NT2/D1 (cell line): Measurements from ENCODE around the gene POGLUT3.

ENCODE experiments used
- DNase-seq: peaks from one replicate; pipeline ENCODE4 v3.0.0-alpha.2; 2011; ENCODE audit warnings: low read depth, low spot score
- H3K27me3 ChIP-seq: 2 replicates; pipeline ENCODE4 v1.6.0; 2011; ENCODE audit warnings: mild to moderate bottlenecking; ENCODE audit not compliant: insufficient read length, insufficient read depth
- H3K36me3 ChIP-seq: 2 replicates; pipeline ENCODE4 v1.6.1; 2011; ENCODE audit warnings: mild to moderate bottlenecking, low read length, mixed read lengths; ENCODE audit not compliant: insufficient read depth, insufficient read length
- H3K4me1 ChIP-seq: 2 replicates; pipeline ENCODE4 v1.5.1; 2011; ENCODE audit not compliant: insufficient read depth, insufficient read length
- H3K4me3 ChIP-seq: 2 replicates; pipeline ENCODE4 v1.5.1; 2011; ENCODE audit warnings: low read depth; ENCODE audit not compliant: insufficient read length
- H3K9ac ChIP-seq: 2 replicates; pipeline ENCODE4 v1.6.0; 2011; ENCODE audit warnings: low read depth; ENCODE audit not compliant: insufficient read length
- H3K9me3 ChIP-seq: 2 replicates; pipeline ENCODE4 v1.5.1; 2011; ENCODE audit warnings: mild to moderate bottlenecking, low read length; ENCODE audit not compliant: insufficient read depth
- SUZ12 ChIP-seq: IDR thresholded peaks from 2 replicates; pipeline ENCODE4 v1.6.1; 2011; ENCODE audit not compliant: insufficient read length, insufficient read depth; ENCODE audit errors: extremely low read depth
- YY1 ChIP-seq: IDR thresholded peaks from 2 replicates; pipeline ENCODE4 v1.6.1; 2011; ENCODE audit not compliant: insufficient read length, insufficient read depth
- ZNF274 ChIP-seq: IDR thresholded peaks from 2 replicates; pipeline ENCODE4 v1.6.1; 2011; ENCODE audit warnings: mild to moderate bottlenecking, low read depth, low read length

The POGLUT3 gene, protein sequence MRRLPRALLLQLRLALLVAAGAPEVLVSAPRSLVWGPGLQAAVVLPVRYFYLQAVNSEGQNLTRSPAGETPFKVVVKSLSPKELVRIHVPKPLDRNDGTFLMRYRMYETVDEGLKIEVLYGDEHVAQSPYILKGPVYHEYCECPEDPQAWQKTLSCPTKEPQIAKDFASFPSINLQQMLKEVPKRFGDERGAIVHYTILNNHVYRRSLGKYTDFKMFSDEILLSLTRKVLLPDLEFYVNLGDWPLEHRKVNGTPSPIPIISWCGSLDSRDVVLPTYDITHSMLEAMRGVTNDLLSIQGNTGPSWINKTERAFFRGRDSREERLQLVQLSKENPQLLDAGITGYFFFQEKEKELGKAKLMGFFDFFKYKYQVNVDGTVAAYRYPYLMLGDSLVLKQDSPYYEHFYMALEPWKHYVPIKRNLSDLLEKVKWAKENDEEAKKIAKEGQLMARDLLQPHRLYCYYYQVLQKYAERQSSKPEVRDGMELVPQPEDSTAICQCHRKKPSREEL

DNA sequence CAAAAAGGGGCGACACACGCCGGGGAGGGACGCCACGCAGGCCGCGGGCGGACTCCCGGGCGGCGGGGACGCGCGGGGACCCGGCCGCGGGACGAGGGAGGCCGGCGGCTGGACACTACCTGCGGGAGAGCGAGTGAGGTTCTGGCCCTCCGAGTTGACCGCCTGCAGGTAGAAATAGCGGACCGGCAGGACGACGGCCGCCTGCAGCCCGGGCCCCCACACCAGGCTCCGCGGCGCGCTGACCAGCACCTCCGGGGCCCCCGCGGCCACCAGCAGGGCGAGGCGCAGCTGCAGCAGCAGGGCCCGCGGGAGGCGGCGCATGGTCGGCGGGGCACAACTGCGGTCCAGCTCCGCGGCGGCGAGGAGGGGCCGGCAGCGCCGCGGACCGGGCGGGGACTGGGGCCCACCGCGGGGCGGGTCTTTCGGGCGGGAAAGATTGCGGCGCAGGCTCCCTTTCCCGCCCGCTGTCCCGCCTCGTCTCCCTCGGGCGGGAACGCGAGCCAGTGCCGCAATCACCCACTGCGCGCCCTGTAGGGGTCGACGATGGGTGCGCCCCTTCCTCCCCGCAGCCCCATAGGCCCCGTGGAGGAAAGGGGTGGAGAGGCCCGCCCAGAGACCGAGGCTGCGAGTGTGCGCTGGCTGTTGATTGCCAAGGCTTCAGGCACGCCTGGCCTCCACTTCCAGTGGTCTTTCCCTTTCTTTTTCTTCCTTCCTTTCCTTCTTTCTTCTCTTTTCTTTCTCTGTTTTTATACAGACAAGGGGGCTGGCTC, at the start of gene POGLUT3:
Gene POGLUT3, minus strand, starts transcription at position 339 of the 770 bp plus-strand sequence. Its CDS starts 18 bp downstream, at position 321.
- Histone ChIP-seq H3K9ac (peak within 1 kb of the TSS; percentile 90), H3K4me3 (peak within 1 kb of the TSS; percentile 64), H3K4me1 (no peaks in the 10 kb centered on the region), H3K27me3 (no peaks in the 10 kb centered on the region), H3K9me3 (no peaks in the 10 kb centered on the region), H3K36me3 (peaks cover 8% of the 10 kb centered on the region)
- no peak for DNase-seq
- no peak for TF ChIP-seq SUZ12
- TF ChIP-seq YY1: no peak
- no peak for TF ChIP-seq ZNF274

DNA sequence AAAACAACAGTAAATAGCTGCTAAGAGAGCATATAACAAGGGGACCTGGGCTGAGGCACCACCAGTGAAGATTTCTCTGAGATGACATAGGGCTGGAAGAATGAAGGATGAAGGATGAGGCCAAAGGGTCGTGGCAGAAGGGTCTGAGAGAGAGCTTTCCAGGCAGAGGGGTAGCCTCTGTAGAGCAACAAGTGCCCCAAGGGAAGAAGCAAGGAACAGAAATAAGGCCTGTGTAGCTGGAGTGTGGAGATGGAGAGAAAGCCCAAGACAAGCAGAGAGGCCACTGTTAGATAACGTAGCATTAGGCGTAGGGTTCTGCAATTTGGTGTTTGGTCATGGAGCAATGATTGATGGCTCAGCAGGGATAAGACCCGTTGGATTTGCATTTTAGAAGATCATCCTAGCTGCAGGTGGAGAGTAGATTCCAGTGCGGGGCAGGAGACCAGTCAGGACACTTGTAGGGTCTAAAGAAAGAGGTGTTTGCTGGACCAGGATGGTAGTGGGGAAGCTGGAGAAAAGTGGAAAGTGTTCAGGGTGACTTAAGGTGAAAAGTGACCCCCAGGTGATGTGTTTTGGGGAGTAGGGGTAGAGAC, 47.8 kb upstream of the POGLUT3 start:
- no peaks in the 10 kb centered on the region for H3K9me3 ChIP-seq
- TF ChIP-seq SUZ12 (no peak), YY1 (no peak), ZNF274 (no peak)
- no peak for DNase-seq
- no peak overlapping the region for H3K4me3 ChIP-seq
- no peak overlapping the region for H3K9ac ChIP-seq
- H3K36me3 ChIP-seq: no peaks in the 10 kb centered on the region
- H3K27me3 ChIP-seq: no peaks in the 10 kb centered on the region
- H3K4me1 ChIP-seq: peaks cover 5% of the 10 kb centered on the region

DNA sequence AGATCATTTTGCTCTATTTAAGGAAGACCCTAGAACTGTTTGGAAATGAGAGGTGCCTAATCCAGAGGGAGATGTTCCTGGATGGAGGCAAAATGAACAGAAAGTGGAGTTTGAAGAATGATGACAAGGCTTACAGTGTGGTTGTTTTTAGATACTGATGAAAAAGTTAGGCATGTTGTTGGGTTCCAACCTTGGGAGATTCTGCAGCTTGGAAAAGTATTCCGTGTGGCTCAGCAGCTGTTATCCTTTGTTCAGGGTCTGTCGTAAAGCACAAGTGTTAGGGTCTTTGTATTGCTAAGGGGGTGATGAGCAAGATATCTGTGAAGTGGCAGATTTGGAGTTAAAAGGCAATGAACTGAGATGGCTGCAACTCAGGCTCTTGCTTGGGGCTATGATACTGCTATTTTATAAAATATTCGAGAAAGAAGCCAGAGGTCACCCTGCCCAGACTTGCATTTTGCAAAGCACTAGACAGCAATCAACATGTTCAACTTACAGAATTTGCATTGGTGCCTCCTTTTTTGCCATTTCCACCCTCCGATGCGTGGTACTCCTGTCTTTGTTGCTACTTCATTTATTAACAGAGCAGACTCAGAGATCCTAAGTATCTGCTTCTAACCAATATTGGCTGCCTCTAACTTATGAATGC, 45.3 kb upstream of the POGLUT3 start:
- no peak for DNase-seq

DNA sequence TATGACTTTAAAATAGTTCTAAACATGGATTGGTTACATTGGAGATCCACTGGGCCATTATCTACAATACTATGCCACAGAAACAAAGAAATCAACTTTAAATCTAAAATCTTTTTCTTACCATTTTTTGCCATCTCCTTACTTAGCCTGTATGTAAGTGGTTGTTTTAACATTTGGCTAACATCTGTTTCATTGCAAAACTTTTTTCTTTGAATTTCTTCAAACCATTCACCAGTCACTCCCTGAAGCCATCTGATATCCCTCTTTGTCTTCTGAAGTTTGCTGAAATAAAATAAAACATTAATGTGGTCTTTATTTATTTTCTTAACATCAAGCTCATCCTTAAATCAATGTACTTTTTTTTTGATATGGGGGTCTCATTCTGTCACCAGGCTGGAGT, 43.3 kb upstream of the POGLUT3 start:
- H3K27me3 ChIP-seq: no peaks in the 10 kb centered on the region
- no peaks in the 10 kb centered on the region for H3K36me3 ChIP-seq
- peaks cover 5% of the 10 kb centered on the region for H3K4me1 ChIP-seq
- TF ChIP-seq ZNF274: no peak
- no peaks in the 10 kb centered on the region for H3K9me3 ChIP-seq
- H3K9ac ChIP-seq: no peak overlapping the region
- no peak overlapping the region for H3K4me3 ChIP-seq
- no peak for DNase-seq

More for the DNA sequence above, 45.3 kb upstream of the POGLUT3 start:
- H3K27me3 ChIP-seq: no peaks in the 10 kb centered on the region
- H3K36me3 ChIP-seq: no peaks in the 10 kb centered on the region
- no peak overlapping the region for H3K9ac ChIP-seq
- no peak overlapping the region for H3K4me3 ChIP-seq
- TF ChIP-seq YY1 (no peak), ZNF274 (no peak), SUZ12 (no peak)
- H3K4me1 ChIP-seq: peaks cover 5% of the 10 kb centered on the region
- no peaks in the 10 kb centered on the region for H3K9me3 ChIP-seq

DNA sequence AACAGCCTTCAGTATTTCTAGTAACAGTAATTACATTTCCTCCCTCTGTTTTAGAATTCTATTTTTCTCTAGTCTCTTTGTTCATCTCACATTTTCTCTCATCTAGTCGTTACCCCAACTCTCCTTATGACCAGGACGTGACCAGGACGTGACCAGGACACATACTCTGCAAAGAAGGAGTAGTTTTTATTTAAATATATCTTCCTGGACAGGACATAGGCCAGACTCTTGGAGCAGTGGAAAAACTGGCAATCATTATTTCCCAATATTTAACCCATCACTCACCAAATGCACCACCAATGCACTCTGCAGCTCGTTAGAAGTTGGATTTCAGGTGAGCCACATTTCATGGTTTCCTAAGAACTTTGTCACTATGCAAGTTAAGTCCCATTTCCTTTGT, 40.3 kb upstream of the POGLUT3 start:
- H3K4me1 ChIP-seq: no peaks in the 10 kb centered on the region
- no peaks in the 10 kb centered on the region for H3K27me3 ChIP-seq
- TF ChIP-seq YY1 (no peak), SUZ12 (no peak), ZNF274 (no peak)
- H3K9me3 ChIP-seq: no peaks in the 10 kb centered on the region
- no peak for DNase-seq
- H3K9ac ChIP-seq: no peak overlapping the region
- no peak overlapping the region for H3K4me3 ChIP-seq
- H3K36me3 ChIP-seq: no peaks in the 10 kb centered on the region

DNA sequence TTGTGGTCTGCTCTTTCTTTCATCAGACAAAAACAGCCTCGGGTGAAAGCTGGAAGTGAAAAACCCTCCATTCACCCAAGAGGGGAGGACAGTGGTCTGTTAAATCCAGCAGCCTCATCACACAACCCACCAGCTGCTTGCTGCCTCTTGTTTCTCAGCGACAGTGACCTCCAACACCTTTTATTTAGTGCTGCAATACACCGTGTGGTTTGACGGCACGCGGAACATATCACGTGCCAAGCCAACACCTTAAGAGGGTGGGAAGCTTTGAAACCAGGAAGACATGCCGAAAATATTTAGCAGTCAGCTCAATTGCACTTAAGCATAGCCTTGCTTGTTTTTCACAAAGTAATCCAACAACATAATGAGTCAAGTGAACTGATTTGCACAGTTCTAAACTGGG, 39.8 kb upstream of the POGLUT3 start:
- no peaks in the 10 kb centered on the region for H3K9me3 ChIP-seq
- no peaks in the 10 kb centered on the region for H3K36me3 ChIP-seq
- H3K9ac ChIP-seq: no peak overlapping the region
- no peak overlapping the region for H3K4me3 ChIP-seq
- H3K4me1 ChIP-seq: no peaks in the 10 kb centered on the region
- H3K27me3 ChIP-seq: no peaks in the 10 kb centered on the region
- TF ChIP-seq SUZ12: no peak
- no peak for TF ChIP-seq ZNF274
- TF ChIP-seq YY1: no peak
- no peak for DNase-seq
